Brain microvascular endothelial cell (primary cell): ENCODE results near the gene LGMN.

Experiments used
- DNase-seq: peaks from one replicate; pipeline ENCODE4 v3.0.0-alpha.2; 2020
- H3K27ac ChIP-seq: fragments of 250-450 bp; sonication (Bioruptor Pico); 2 replicates; pipeline ENCODE4 v1.5.1; 2020; ENCODE audit warnings: mild to moderate bottlenecking, moderate library complexity
- H3K27me3 ChIP-seq: fragments of 250-450 bp; sonication (Bioruptor Pico); replicated peaks from 2 replicates; pipeline ENCODE4 v1.5.1; 2020; ENCODE audit warnings: mild to moderate bottlenecking
- H3K36me3 ChIP-seq: fragments of 250-450 bp; sonication (Bioruptor Pico); replicated peaks from 2 replicates; pipeline ENCODE4 v1.5.1; 2020; ENCODE audit warnings: mild to moderate bottlenecking
- H3K4me3 ChIP-seq: 2 replicates; pipeline ENCODE4 v1.5.1; 2011; ENCODE audit warnings: low read depth, mild to moderate bottlenecking, control low read depth, low read length, moderate library complexity
- CTCF ChIP-seq: IDR thresholded peaks from 2 replicates; pipeline ENCODE4 v1.5.1; 2011; ENCODE audit warnings: low read depth, mild to moderate bottlenecking, moderate library complexity, low read length, control low read depth, inconsistent platforms; ENCODE audit errors: missing control alignments
- in situ Hi-C: cut with HindIII; loops from 2 replicates; pipeline ENCODE4 v1.10.0; 2017; ENCODE audit warnings: low sequenced_read_pairs, low pct_ligation_motif_present

Gene LGMN

GRCh38 chr14:92709340-92710000 lies 39.0 kb downstream of the LGMN start:
- Histone ChIP-seq H3K27ac (no peak overlapping the region), H3K27me3 (no peaks in the 10 kb centered on the region), H3K4me3 (no peak overlapping the region), H3K36me3 (peaks cover 11% of the 10 kb centered on the region)
- TF ChIP-seq CTCF: no peak
- DNase-seq: no peak
- in situ Hi-C loops: no loop called here

GRCh38 chr14:92706386-92706785 lies 42.0 kb downstream of the LGMN start:
- peaks cover 15% of the 10 kb centered on the region for H3K36me3 ChIP-seq
- DNase-seq: no peak
- no peak overlapping the region for H3K27ac ChIP-seq
- no peaks in the 10 kb centered on the region for H3K27me3 ChIP-seq
- no peak overlapping the region for H3K4me3 ChIP-seq
- in situ Hi-C loops: no loop called here
- no peak for TF ChIP-seq CTCF

- TF ChIP-seq CTCF: no peak
- Histone ChIP-seq H3K36me3 (peaks cover 10% of the 10 kb centered on the region), H3K4me3 (no peak overlapping the region), H3K27ac (no peak overlapping the region), H3K27me3 (no peaks in the 10 kb centered on the region)
- in situ Hi-C loops: no loop called here
- DNase-seq: no peak
Measured at GRCh38 chr14:92704821-92705220, 43.6 kb downstream of the LGMN start.

- Histone ChIP-seq H3K27ac (no peak overlapping the region), H3K36me3 (peaks cover 10% of the 10 kb centered on the region), H3K4me3 (no peak overlapping the region), H3K27me3 (no peaks in the 10 kb centered on the region)
- in situ Hi-C loops: no loop called here
- DNase-seq: no peak
- no peak for TF ChIP-seq CTCF
Measured at GRCh38 chr14:92704036-92704804, 44.2 kb downstream of the LGMN start.

- Histone ChIP-seq H3K27ac (no peak overlapping the region), H3K36me3 (peaks cover 10% of the 10 kb centered on the region), H3K4me3 (no peak overlapping the region), H3K27me3 (no peaks in the 10 kb centered on the region)
- no peak for TF ChIP-seq CTCF
- in situ Hi-C loops: no loop called here
- DNase-seq: no peak
Measured at GRCh38 chr14:92703516-92703915, 44.9 kb downstream of the LGMN start.
